Activated gamma-delta T cell (primary cell): Measurements from ENCODE around the gene PCED1B.

ENCODE experiments used
- DNase-seq: peaks from one replicate; lab custom pipeline; 2025; lab: John Stamatoyannopoulos, UW

Gene PCED1B

DNA sequence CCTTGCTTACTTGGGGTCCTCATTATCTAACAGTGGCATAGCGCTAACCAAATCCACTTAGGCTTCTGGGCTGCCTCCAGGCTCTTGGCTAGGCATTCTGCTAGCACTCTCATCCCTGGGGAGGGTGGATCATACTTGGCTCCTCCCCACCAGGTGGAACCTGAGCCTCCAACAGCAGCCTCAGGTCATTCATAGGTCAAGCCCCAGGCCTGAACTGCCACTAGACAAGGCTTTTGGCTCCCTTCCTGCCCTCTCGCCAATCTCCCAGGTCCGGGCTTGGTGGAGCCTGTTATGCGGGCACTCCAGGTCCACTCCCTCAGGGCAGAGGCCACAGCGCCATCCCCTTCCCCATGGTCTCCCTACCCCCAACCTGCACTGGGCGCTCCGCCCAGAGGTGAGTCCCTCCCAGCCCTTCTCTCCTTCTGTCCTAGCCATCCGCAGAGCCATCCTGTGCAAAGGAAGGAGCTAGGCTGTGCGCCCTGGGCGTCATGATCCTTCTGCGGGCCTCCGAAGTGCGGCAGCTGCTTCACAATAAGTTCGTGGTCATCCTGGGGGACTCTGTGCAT, 155.2 kb downstream of the PCED1B start:
- no peak for DNase-seq

DNA sequence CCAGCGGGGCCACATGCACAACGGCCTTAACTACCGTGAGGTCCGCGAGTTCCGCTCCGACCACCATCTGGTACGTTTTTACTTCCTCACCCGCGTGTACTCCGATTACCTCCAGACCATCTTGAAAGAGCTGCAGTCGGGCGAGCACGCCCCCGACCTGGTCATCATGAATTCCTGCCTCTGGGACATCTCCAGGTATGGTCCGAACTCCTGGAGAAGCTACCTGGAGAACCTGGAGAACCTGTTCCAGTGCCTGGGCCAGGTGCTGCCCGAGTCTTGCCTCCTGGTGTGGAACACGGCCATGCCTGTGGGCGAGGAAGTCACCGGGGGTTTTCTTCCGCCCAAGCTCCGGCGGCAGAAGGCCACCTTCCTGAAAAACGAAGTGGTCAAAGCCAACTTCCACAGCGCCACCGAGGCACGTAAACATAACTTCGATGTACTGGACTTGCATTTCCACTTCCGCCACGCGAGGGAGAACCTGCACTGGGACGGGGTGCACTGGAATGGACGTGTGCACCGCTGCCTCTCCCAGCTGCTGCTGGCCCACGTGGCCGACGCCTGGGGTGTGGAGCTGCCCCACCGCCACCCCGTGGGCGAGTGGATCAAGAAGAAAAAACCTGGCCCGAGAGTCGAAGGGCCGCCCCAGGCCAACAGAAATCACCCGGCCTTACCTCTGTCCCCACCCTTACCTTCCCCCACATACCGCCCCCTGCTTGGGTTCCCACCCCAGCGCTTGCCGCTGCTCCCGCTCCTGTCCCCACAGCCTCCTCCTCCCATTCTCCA, 156.0 kb downstream of the PCED1B start:
- DNase-seq = no peak

DNA sequence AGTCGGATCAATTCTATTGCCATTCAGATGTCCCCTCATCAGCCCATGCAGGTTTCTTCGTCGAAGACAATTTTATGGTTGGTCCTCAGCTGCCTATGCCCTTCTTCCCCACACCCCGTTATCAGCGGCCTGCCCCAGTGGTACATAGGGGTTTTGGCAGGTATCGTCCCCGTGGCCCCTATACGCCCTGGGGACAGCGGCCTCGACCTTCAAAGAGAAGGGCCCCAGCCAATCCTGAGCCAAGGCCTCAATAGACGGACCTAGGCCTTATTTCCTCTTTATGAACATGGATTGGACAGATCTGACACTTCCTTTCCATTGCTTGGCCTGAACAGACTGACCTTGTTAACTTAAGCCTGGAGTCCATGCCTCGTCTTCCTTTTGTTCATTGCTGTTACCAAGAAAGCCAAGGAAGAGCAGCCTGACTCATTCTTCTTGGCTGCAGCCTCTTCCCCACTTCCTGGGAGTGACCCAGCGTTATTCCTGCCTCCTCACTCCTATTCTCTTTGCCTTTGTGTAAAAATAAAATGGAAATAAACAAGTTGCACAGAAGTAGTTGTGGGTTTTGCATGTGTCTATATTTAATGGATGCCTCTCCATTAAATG, 156.8 kb downstream of the PCED1B start:
- DNase-seq = no peak

DNA sequence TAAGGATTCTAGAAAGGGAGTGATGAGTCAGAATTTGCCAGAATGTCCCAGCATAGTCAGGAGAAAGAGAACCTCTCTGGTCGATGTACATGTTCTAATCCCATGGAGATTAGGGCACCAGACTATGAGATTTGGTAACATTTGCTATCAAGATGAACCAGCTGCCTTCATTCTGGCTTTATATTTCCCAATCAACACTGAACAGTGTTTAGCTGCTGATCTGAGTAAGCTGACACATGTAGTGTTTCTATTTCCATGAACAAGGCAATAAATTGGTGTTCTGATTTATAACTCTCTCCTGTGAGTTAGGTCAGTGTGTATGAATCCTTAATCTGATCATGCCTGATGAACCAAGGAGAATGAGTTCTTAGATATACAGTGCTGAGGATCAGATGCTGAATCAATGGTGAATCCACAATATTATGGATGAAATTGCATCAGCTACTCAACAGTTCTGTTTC, 158.4 kb downstream of the PCED1B start:
- DNase-seq = no peak

DNA sequence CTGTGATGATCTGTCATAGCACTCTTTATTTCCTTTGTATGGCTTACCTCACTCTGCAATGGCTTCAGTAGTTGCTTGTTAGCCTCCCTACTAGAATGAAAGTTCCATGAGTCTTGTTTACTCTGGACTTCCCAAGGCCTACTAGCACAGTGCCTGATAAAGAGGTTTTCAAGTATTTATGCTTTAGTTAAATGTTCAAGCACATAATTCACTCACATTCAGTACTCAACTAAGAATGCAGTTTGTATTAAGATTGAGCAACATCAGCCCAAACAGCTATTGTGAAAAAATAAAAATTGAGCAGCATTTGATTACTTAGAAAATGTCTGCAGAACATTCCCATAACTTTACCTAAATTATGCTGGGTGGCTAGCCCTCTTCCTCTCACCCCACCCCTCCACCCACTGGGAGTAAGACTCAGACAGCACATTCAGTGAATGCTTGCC, 159.3 kb downstream of the PCED1B start:
- DNase-seq = no peak

DNA sequence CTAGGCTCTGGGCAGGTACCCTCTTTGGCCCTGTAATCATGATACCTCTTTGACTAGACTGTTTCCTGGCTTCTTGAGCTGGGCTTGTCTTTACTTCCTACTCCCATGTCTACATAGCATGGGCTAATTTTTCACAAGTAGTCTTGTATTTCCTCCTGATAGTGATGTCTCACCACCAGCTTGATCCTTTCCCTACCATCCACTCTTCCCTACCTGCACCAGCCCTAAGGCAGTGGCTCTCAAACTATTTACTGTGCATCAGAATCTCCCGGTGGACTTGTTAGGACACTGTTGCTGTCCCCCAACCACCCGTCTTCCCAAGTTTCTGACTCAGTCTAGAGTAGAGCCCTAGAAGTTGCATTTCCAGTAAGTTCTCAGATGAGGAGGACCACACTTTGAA, 163.0 kb downstream of the PCED1B start:
- no peak for DNase-seq

DNA sequence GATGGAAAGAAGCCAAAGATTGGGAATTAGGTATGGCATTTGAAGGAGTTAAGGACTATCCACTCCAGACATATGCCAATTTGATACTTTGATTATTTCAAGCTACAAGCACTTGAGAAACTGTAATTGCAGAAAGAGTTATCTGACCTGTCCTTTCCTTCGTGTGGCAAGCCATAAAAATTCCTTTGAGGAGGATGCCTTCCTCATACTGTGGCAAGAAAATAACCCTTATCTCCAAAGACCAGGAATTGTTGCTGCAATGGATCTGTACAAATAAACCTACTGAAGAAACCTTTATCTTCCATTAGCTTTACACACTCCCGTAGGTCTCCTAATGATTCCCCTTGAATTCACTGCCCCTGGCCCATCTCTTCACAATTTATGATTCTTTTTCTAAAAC, 165.4 kb downstream of the PCED1B start:
- DNase-seq = no peak

DNA sequence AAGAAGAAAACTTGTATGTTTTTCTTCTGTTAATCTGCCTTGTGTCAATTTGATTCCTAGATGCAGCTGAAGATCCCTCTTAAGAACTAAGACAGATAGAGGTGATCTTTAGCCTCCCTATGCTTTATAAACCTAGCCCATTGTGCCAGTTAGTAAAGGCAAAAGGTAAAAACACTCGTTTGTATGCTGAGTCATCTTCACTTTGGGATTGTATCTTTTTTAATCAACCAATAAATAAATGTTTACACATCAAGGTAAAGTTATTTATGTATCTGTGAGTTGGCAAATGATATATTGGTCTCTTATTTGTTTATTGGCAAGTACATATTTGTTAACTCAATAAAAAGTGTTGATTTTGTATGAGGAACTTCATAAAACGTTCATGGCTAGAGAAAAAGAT, 166.2 kb downstream of the PCED1B start:
- no peak for DNase-seq

DNA sequence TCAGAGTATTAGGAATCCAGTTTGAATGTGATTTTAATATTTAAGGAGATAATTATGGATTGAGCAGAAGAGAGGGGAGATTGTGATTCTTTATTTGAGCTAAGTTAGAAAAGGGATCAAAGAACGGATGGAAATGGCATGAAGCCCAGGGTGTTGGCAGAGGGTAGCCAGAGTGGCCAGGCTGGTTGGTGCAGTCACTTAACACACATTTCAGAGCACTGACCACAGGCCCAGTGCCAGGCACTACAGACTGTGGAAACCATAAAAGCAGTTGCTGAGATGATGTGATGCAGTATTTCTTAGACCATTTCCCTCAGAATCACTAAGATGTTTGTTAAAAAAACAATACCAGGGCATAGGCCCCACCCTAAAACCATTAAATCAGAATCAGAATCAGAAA, 168.0 kb downstream of the PCED1B start:
- no peak for DNase-seq

DNA sequence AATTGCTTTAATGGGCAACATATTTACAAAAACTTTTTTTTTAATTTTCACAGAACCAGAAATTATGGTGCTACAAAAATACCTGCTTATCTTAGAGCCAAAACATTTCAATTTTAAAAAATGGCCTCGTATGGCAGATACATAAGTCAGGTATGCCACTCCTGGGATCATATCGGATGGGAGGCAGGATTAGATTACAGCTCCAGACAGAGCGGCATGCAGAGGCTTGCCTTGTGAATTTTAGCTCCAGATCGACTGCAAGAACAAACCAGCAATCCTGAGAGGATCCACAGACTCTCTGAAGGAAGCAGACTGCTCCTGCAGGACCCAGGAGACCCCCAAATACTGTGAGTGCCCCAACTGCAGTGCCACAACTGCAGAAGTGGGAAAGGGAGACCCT, 169.7 kb downstream of the PCED1B start:
- no peak for DNase-seq

DNA sequence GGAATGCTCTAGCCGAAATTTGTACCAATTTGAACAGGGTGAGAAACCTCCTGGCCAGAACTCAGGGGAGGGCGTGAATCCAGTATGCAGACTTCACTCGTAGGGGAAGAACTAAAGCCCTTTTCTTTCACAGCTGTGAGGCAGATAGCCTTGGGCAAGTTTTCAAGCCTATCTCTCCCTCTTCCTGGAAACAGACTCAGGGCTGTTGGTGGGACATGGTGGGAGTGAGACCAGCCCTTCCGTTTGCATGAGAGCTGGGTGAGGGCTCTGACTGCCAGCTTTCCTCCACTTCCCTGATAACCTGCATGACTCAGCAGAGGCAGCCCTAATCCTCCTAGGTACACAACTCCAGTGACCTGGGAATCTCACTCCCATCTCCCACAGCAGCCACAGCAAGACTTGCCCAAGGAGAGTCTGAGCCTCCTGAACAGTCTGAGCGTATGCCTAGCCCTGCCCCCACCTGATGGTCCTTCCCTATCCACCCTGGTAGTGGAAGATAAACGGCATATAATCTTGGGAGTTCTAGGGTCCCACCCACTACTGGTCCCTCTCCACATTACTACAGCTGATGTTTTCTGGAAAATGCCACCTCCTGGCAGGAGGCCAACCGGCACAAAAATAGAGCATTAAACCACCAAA, 170.4 kb downstream of the PCED1B start:
- DNase-seq = no peak

DNA sequence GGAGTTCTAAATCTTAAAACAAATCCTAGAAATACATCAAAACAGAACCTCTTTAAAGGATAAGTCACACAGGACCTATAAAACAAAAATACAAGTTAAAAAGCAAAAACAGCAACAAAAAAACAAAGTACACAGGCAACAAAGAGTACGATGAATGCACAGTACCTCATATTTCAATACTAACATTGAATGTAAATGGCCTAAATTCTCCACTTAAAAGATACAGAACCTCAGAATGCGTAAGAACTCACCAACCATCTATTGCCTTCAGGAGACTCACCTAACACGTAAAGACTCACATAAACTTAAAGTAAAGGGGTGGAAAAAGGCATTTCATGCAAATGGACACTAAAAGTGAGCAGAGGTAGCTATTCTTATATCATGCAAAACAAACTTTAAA, 172.5 kb downstream of the PCED1B start:
- DNase-seq = no peak

DNA sequence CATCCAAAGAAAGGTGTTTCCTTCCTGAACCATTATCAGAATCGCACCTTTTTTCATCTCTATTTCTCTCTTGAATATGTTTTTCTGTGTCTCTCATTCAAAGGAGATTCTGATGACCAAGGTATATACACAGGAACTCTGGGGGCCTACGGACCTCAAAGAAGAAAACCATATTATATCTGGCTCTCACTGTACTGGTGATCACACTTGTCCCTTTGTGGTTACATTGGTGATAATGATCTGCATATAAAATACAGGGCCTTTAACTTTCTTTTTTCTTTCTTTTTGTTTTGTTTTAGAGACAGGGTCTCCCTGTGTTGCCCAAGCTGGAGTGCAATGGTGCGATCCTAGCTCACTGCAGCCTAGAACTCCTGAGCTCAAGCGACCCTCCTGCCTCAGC, 185.5 kb downstream of the PCED1B start:
- no peak for DNase-seq

DNA sequence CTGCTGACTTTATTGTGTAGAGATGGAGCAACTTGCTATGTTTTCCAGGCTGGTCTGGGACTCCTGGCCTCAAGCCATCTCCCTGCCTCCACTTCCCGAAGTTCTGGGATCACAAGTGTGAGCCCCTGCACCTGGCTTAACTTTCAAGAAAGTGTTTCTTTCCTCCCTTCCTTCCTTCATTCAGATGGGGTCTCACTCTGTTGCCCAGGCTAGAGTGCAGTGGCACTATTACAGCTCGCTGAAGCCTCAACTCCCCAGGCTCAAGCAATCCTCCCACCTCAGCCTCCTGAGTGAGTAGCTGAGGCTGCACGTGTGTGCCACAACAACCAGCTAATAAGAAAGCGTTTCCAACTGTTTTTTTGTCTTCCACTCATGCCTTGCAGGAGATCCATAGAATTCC, 186.0 kb downstream of the PCED1B start:
- no peak for DNase-seq

DNA sequence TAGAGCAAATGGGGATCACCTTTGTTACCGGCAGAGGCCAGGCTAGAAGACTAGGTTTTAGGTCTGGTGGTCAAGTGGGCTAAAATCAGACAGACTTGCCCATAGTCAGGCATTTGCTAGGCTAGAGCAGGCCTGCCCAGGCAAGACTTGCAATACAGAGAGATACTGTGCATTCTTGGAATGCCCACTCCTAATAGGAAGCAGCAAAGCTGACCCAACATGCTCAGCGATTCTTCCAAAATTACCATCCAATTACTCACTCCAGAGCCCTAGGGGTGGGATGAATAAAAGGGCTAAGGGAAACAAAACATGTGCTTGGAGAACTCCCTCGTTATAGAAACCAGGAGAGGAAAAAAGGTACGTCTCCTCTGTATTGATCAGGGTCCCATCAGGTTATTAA, 188.2 kb downstream of the PCED1B start:
- DNase-seq = no peak

DNA sequence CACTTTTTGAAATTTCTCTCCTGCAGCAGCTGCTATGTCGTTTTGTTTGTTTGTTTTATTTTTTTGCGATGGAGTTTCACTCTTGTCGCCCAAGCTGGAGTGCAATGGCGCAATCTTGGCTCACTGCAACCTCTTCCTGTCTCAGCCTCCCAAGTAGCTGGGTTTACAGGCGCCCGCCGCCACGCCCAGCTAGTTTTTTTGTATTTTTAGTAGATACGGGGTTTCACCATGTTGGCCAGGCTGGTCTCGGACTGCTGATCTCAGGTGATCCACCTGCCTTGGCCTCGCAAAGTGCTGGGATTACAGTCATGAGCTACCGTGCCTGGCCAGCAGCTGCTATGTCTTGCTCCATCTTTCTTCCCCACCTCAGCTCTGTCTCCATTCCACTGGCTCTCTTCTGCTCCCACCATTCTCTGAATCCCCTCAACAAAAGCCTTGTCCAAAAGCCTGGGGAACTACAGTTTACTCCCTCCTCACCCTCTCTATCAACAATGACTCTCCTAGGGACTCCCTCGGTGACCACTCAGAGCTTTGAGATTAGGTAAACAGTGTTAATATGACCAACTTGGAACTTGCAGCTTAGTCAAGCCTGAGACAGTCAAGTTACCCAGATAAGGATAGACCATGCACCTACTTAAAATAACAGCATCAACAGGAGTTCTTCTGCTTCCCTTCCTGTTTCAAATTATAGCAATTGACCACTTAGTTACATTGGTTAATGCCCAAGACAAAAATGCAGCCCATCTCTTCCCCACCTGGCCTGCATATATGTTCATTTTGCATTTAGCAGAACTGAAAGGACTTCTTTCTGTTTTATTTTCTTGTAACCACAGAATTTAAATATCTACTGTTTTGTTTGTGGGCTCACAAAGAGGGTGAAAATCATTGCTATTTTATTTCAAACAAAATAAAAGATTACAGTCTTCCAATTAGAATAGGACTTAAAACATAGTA, 189.4 kb downstream of the PCED1B start:
- no peak for DNase-seq

DNA sequence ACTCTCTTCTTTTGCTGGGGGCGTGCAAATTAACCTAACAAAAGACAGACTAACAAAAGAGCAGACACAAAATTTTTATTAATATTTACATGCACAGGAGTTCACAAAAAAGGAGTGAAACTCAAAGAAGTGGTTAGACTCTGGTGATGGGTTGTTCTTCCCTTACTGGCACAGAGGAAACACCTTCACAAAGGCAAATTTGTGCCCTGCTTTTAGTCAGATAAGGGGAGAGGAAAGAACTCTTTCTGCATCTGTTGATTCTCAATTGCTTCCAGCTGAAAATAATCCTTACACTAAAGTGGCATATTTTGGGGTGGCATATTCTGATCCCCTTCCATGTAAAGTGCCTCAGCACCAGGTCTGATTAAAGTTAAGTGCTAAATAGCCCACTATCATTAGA, 190.5 kb downstream of the PCED1B start:
- no peak for DNase-seq

DNA sequence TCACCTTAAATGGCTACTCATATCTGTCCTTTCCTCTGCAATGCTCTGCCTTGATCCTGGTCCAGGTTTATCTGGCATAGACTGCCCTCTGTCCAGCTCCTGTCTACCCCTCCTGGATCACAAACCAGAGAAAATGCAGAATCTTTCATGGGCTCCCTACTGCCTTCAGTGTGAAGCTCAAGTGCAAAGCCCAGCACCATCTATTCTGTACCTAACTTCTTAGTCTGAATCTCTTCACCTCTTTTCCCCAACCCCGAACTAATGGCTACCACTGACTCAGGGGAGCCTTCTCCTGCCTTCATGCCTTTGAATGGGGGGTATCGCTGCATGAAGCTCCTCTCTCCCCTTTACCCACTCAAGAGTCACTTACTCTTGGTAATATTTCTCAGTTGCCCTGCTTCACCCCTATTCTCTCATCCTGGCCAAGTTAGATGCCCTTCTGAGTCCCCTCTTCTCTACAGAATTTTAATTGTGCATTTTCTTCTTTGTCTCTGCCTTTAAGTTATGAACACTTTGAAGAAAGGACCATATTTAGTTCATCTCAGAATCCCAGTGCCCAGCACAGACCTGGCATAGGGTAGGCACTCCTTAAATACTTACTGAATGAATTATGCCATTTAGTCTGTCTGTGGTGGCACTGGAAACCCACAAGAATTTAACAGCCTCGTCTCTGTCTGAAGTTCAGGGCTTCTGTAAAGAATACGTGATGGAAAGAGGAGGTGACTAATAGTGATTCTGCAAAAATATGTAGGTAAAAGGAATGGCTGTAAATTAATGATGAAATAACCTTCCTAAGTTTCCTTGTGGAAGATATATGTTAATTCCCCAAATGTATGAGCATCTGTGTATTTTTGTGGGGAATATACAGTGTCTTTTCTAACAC, 191.6 kb downstream of the PCED1B start:
- DNase-seq = no peak

DNA sequence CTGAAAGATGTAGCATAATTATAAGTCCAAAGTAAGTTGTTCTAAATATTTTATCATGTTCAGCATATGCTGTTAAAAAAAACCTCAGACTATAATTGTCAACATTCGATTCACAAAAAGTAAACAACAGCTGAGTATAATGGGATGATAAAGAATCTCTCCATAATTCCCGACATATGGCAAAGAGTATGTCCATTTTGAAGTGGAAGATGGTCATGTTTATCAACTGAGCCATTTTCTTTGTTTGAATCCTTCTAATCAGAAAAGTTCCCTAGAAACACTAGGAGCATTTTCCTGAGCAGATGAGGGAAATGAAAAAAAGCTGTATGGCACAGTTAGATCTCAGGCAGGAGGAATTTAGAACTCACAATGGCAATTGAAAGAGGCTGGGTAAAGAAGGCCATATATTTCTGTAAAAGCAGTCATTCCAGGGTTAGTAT, 192.4 kb downstream of the PCED1B start:
- no peak for DNase-seq

DNA sequence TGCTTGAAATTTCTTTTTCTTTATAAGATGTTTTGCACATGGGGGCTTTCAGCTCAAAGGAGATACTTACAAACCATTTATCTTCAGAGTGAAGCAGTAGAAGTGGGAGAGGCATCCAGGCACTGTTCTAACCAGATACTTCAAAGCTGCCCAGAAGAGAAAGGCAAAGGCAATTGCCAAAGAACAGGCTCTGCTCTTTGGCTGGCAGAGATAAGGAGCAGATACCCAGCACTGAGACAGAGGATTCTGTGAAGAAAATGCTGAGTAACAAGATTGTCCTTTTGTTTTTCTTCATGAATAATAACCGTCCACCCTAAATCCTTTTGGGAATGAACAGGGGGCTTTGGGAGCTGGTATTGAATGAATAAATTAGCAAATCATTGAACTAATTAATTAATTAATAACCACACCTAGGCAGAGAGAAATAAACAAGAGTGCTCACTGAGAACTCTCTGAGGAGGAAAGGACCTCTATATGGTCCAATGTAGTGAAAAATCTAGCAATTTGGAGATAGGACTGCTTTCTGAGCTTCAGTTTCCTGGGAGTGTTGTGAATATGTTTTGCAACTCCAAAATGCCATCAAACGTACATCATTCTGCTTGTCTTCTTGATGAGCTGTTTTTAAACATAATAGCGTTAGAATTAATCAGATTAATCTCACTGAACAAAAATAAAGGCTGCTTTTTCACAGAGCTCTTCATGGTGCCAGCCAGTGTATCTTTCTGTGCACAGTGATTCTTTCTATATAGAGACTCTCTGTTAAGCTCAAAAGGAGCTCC, 193.2 kb downstream of the PCED1B start:
- DNase-seq = no peak
